Left ventricle myocardium superior (tissue), 1 donor: ENCODE data around the gene LZTS2. TPM values are rescaled to one million over a fixed set of nuclear protein-coding genes. Genes with fewer than 3 reads are reported as not detected.
A peak's percentile ranks its signal among the peaks of the same experiment; 100 is the strongest.

Experiments used
- ATAC-seq: fragments of 200-7000 bp; cut with Tn5 transposase; one replicate; pipeline ENCODE4 v1.9.1; 2020; ENCODE audit warnings: mild to moderate bottlenecking, moderate library complexity
- DNase-seq: peaks from one replicate; pipeline ENCODE4 v3.0.0-alpha.2; 2020
- intact Hi-C: fragments of 100-400 bp; cut with micrococcal nuclease; formaldehyde crosslinking; loops from one replicate; pipeline ENCODE4 v1.11.0; 2022
- total RNA-seq: library from RNA; stranded (reverse); fragmentation: NEBNext Ultra II Directional; extraction: Animal tissue kit (Norgen Biotek cat#: 25700); gene quantifications from one replicate; pipeline ENCODE4 v1.2.1, GENCODE V29; 2021
- donor health status: DM: no; HTN: yes; CAD: no; lungs with severe emphysema.

The LZTS2 gene
- total RNA-seq, 1 donor from 2014 or later = 44.9 TPM

GRCh38 chr10:100976906-100977305 is 22.7 kb upstream of the LZTS2 start:
- intact Hi-C loops = no loop called here
- DNase-seq (no peak), ATAC-seq (no peak)

DNA sequence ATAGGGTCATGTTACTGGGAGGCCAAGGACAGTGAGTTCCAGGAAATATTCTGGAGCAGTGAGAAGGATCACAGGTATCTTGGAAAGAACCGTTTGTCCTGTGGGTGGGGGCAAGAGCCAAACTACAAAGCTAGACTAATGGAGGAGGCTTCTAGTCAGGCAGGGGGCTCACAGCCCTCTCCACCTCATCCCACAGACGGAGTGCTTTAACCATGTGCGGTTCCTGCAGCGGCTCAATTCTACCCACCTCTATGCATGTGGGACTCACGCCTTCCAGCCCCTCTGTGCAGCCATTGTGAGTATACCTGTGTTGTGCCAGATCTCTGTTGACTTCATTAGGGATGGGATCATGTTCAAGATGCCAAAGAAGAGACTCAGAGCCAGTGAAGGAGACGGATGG is 22.2 kb upstream of the LZTS2 start:
- intact Hi-C loops = no loop called here
- DNase-seq (no peak), ATAC-seq (no peak)

GRCh38 chr10:100978121-100978900 is 21.3 kb upstream of the LZTS2 start:
- ATAC-seq = no peak
- intact Hi-C loops = no loop called here
- no peak for DNase-seq

GRCh38 chr10:100978901-100979195 is 20.8 kb upstream of the LZTS2 start:
- DNase-seq = no peak
- intact Hi-C loops = no loop called here
- no peak for ATAC-seq

DNA sequence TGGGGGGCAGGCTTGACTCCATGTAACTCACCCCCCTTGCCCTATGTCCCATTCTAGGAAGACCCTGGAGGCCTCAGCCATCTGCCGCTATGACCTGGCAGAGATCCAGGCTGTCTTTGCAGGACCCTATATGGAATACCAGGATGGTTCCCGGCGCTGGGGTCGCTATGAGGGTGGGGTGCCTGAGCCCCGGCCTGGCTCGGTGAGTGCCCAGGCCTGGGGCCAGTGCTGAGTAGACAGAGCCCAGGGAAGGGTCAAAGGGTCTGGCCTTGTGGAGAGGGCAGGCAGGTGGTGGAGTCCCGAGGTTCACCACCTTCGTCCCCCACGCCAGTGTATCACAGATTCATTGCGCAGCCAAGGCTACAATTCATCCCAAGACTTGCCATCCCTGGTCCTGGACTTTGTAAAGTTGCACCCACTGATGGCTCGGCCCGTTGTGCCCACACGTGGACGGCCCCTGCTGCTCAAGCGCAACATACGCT is 19.8 kb upstream of the LZTS2 start:
- DNase-seq = no peak

DNA sequence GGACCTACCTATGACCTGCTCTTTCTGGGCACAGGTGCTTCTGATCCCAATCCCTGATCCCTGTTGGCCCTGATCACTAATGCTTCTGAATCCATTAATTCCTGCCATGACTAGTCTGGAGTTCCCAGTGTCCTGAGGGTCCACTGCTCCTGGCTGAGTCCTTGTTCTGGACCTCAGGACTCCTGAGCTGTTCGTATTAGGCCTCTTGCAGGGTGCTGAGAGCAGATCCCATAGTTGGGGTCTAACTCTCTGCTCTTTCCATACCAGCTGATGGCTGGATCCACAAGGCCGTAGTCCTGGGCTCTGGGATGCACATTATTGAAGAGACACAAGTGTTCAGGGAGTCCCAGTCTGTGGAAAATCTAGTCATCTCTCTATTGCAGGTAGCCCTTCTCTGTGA is 19.3 kb upstream of the LZTS2 start:
- intact Hi-C loops = no loop called here
- DNase-seq = no peak
- ATAC-seq = no peak

More for the DNA sequence above, 19.8 kb upstream of the LZTS2 start:
- ATAC-seq = no peak
- intact Hi-C loops = no loop called here

DNA sequence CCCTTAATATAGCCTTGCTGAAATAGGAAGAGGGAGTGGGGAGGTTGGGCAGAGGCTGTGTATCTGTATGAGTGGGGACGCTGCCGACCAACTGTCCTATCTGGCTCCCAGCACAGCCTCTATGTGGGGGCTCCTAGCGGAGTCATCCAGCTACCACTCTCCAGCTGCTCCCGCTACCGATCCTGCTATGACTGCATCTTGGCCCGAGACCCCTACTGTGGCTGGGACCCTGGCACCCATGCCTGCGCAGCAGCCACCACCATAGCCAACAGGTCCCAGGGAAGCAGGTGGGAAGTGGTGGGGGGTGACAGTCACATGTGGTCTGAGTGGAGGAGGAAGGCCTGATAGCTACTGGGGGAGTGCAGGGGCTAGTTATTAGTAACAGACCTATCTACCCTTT is 18.9 kb upstream of the LZTS2 start:
- intact Hi-C loops = no loop called here
- DNase-seq = no peak
- ATAC-seq = no peak

- intact Hi-C loops = no loop called here
- no peak for DNase-seq
Measured at GRCh38 chr10:100981178-100981772, 18.3 kb upstream of the LZTS2 start.

DNA sequence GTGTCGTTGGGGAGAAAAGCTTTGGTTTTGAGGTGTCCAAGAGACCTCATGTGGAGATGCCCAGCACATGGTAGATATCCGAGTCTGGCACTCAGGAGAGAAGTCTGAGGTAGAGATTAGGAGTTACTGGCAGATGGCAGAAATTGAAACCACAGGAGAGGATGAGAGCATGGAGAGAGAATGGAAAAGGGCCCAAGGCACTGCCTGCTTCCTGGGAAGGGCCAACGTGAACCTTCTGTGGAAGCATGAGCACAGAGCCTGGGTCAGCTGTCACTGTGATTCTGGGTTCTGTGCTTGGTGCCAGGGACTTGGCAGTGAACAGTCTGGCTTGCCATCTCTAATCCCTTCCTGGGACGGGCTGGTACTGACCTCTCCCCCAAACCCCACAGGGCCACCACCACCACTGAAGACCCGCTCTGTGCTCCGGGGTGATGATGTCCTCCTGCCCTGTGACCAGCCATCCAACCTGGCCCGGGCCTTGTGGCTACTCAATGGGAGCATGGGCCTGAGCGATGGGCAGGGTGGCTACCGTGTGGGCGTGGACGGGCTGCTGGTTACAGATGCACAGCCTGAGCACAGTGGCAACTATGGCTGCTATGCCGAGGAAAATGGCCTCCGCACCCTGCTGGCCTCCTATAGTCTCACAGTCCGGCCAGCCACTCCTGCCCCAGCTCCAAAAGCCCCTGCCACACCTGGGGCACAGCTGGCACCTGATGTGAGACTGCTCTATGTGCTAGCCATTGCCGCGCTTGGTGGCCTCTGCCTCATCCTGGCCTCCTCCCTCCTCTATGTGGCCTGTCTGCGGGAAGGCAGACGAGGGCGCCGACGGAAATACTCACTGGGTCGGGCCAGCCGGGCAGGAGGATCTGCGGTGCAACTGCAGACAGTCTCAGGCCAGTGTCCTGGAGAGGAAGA is 16.4 kb upstream of the LZTS2 start:
- intact Hi-C loops = no loop called here
- DNase-seq = no peak
- ATAC-seq = no peak

More at GRCh38 chr10:100981178-100981772, 18.3 kb upstream of the LZTS2 start:
- no peak for ATAC-seq

- intact Hi-C loops = no loop called here
- ATAC-seq (no peak), DNase-seq (no peak)
Measured at GRCh38 chr10:100983868-100984671, 15.5 kb upstream of the LZTS2 start.

DNA sequence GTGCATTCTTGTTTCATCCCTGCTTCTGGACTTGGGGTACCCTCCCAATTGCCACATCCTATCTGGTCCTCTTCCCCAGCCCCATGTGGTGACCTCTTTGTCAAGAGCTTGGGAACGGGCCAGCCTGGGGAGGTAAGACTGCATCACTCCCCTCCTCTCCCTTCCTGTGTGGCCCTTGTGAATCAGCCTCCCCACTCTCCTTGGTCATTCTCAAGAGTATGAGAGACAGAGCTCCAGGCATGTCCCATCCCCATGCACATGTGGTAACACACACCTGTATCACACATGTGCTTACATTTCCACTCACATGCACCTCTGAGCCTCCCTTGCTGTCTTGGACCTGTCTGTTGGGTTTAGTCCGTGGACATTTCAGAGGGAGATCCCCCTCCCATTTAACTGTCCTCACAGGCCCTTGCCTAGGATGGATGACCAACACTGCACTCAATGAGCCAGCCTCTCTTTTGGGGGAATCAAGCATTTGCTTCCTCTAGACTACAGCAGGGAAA is 14.9 kb upstream of the LZTS2 start:
- intact Hi-C loops = no loop called here
- ATAC-seq (no peak), DNase-seq (no peak)

DNA sequence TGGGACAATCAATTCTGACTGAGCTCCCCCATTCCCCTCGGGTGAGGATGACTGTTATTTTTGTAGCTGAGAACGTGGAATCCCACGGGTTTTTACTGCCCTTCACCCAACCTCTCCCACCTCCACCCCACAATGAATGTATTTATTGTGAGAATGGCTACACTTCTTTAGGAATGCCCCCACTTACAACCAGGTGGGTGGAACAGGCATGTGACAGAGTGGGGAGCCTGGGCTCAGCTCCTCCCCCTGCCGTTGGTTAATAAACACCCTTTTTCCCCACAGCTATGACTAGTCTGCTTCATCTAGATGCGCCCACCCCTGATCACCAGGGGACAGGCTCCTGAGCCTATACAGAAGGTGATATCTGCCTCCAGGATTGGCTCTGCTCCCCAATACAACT is 14.3 kb upstream of the LZTS2 start:
- no peak for ATAC-seq
- no peak for DNase-seq
- intact Hi-C loops = no loop called here

DNA sequence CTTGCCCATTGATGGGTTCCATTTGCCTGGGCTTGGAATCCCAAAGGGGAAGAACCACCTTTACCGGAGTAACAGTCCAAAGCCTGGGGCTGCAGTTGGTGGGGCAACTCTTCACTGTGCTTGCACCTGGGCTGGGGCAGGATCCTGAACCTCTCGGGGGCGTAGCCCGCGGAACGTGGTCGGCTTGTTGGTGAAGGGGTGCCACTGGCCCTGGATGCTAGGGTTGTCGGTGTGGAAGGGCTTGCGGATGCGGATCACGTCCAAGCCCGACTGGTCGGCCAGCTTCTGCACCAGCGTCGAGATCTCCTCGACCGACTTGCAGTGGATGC is 13.0 kb upstream of the LZTS2 start:
- ATAC-seq = no peak
- no peak for DNase-seq
- intact Hi-C loops = no loop called here

- peak; percentile 89 for DNase-seq
- peak; percentile 90 for ATAC-seq
- intact Hi-C loops = no loop called here
Measured at GRCh38 chr10:100986952-100987684, 12.5 kb upstream of the LZTS2 start, which contains the start of the genes MRPL43 and TWNK. Gene MRPL43 (minus strand): TSS chr10:100987497. CDS start chr10:100987443, 54 bp downstream. Gene TWNK (plus strand): TSS chr10:100987543. CDS start chr10:100988211, 668 bp downstream.

- ATAC-seq (no peak), DNase-seq (no peak)
- intact Hi-C loops = no loop called here
Measured at GRCh38 chr10:100987685-100988049, 11.9 kb upstream of the LZTS2 start.

GRCh38 chr10:100988166-100988565 is 11.4 kb upstream of the LZTS2 start:
- intact Hi-C loops = no loop called here
- DNase-seq (no peak), ATAC-seq (no peak)

DNA sequence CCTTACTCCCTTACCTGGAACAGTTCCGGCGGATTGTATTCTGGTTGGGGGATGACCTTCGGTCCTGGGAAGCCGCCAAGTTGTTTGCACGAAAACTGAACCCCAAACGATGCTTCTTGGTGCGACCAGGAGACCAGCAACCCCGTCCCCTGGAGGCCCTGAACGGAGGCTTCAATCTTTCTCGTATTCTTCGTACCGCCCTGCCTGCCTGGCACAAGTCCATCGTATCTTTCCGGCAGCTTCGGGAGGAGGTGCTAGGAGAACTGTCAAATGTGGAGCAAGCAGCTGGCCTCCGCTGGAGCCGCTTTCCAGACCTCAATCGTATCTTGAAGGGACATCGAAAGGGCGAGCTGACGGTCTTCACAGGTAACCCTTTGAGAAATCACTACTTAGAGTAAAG is 10.5 kb upstream of the LZTS2 start:
- intact Hi-C loops = no loop called here
- ATAC-seq = no peak
- no peak for DNase-seq

- intact Hi-C loops = no loop called here
- ATAC-seq (no peak), DNase-seq (no peak)
Measured at GRCh38 chr10:100993986-100994708, 5.5 kb upstream of the LZTS2 start.
